ENCODE data around the gene EPGN. TPM values are rescaled to one million over a fixed set of nuclear protein-coding genes. Genes with fewer than 3 reads are reported as not detected.

EPGN gene
- total RNA-seq, 3 donors from 2014 or later (not counting 1 experiment from before 2014, with no cell fraction given) = not detected

DNA sequence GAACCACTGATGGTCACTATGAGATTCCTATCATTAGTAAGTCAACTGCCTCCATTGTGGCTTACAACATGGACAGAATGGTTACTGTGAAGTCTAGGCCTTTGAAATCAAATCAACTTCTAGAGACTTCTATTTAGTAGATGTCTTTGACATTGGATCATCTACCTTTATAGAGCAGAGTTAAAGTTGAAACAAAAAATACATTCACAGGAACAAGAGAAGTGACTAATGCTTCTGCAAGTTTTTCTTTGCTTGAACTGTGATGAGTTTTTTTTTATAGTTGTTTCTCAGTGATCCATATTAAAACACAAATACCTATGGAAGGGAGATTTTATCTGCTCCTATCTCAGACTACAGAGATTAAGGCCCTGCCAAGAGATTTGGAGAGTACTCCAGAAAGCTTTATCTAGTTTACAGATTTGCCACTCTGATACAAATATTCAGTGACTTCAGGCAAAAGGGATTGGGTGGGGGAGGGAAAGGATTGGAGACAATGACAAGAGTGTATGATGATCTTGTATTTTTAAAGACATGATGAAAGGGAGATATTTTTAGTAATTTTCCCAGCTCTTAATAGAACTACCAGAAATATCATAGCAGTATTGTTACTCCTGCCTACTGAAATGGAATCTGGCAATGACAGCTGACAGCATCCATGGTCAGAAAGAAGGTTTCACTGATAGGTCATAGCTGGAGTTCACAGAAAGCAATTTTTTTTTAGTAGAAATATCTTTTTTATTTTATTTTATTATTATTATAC, 16.0 kb upstream of the EPGN start:
- H3K4me3 ChIP-seq (ENCODE audit: low read length) = no peak overlapping the region
- no peaks in the 10 kb centered on the region for H3K36me3 ChIP-seq (ENCODE audit: control insufficient read depth, insufficient read depth, low read length)
- Mint-ChIP-seq H3K4me1 (no peaks in the 10 kb centered on the region), H3K27me3 (ENCODE audit: low read depth in 2 of 2) (no peaks in the 10 kb centered on the region), H3K4me3 (no peak overlapping the region), H3K36me3 (no peaks in the 10 kb centered on the region), H3K9me3 (peaks cover 0 to 5% of the 10 kb centered on the region in 2 donors), H3K27ac (no peak overlapping the region)
- H3K4me1 ChIP-seq (ENCODE audit: control insufficient read depth, insufficient read depth, low read length) = no peaks in the 10 kb centered on the region
- ATAC-seq (no peak), DNase-seq (no peak)
- H3K27me3 ChIP-seq (ENCODE audit: control insufficient read depth, insufficient read depth, low read length) = no peaks in the 10 kb centered on the region
- no peaks in the 10 kb centered on the region for H3K9me3 ChIP-seq (ENCODE audit: control insufficient read depth, insufficient read depth, low read length)
- TF ChIP-seq, protein P1, sequence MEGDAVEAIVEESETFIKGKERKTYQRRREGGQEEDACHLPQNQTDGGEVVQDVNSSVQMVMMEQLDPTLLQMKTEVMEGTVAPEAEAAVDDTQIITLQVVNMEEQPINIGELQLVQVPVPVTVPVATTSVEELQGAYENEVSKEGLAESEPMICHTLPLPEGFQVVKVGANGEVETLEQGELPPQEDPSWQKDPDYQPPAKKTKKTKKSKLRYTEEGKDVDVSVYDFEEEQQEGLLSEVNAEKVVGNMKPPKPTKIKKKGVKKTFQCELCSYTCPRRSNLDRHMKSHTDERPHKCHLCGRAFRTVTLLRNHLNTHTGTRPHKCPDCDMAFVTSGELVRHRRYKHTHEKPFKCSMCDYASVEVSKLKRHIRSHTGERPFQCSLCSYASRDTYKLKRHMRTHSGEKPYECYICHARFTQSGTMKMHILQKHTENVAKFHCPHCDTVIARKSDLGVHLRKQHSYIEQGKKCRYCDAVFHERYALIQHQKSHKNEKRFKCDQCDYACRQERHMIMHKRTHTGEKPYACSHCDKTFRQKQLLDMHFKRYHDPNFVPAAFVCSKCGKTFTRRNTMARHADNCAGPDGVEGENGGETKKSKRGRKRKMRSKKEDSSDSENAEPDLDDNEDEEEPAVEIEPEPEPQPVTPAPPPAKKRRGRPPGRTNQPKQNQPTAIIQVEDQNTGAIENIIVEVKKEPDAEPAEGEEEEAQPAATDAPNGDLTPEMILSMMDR (IDR thresholded peaks at IDR 0.05) = no peak
- no peak overlapping the region for H3K27ac ChIP-seq (ENCODE audit: low read length)
- intact Hi-C loops (cut with micrococcal nuclease) = no loop called here

DNA sequence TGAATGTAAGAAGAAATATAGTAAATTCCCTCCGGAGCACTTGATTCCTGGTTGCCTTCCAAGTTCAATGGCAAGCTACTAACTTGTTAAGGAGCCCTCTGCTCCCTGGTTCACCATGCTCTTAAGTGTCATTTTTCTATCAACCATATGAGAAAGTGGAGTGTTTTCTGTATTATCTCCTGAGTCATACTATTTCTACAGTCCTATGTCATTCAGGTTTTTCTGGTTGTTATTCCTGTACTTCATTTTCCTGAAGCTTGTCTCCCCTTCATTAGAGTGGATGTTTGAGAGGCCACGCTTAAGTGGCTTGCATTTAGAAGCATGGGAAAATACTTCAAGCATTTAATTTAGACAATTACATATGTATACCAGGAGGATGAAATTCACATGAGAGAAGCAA, 14.7 kb upstream of the EPGN start:
- no peaks in the 10 kb centered on the region for H3K4me1 ChIP-seq (ENCODE audit: control insufficient read depth, insufficient read depth, low read length)
- no peak overlapping the region for H3K4me3 Mint-ChIP-seq
- ATAC-seq (no peak), DNase-seq (no peak)
- no peaks in the 10 kb centered on the region for H3K36me3 Mint-ChIP-seq
- peaks cover 0 to 5% of the 10 kb centered on the region in 2 donors for H3K9me3 Mint-ChIP-seq
- H3K27ac Mint-ChIP-seq = no peak overlapping the region
- 90% methylated on average over 1 of the region's 2 CpGs for WGBS (ENCODE audit: insufficient coverage)
- H3K9me3 ChIP-seq (ENCODE audit: control insufficient read depth, insufficient read depth, low read length) = no peaks in the 10 kb centered on the region
- H3K4me1 Mint-ChIP-seq = no peaks in the 10 kb centered on the region
- intact Hi-C loops (cut with micrococcal nuclease) = no loop called here
- TF ChIP-seq, protein P1 (IDR thresholded peaks at IDR 0.05) = no peak
- no peaks in the 10 kb centered on the region for H3K27me3 ChIP-seq (ENCODE audit: control insufficient read depth, insufficient read depth, low read length)
- no peak overlapping the region for H3K4me3 ChIP-seq (ENCODE audit: low read length)
- no peak overlapping the region for H3K27ac ChIP-seq (ENCODE audit: low read length)
- no peaks in the 10 kb centered on the region for H3K36me3 ChIP-seq (ENCODE audit: control insufficient read depth, insufficient read depth, low read length)
- no peaks in the 10 kb centered on the region for H3K27me3 Mint-ChIP-seq (ENCODE audit: low read depth in 2 of 2)

DNA sequence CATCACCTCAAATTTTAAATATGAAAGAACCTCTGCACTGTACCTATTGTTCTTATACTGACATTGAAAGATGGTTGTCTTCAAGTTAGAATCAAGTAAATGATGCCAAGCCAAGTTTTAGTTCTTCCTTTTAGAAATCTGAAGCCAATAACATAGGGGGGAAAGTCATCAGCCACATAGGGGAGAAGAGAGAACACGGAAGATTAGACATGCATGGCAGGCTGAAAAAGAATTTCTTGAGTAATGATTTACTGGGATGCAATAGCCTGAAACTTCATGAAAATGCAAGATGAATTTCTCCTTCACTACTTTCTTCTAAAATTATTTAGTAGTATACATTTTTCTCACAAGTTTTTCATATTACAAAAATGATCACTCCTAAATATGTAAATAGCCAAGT, 13.6 kb upstream of the EPGN start:
- H3K27me3 Mint-ChIP-seq (ENCODE audit: low read depth in 2 of 2) = no peaks in the 10 kb centered on the region
- Histone ChIP-seq H3K27me3 (ENCODE audit: control insufficient read depth, insufficient read depth, low read length) (no peaks in the 10 kb centered on the region), H3K9me3 (ENCODE audit: control insufficient read depth, insufficient read depth, low read length) (no peaks in the 10 kb centered on the region), H3K4me3 (ENCODE audit: low read length) (no peak overlapping the region), H3K27ac (ENCODE audit: low read length) (no peak overlapping the region), H3K4me1 (ENCODE audit: control insufficient read depth, insufficient read depth, low read length) (no peaks in the 10 kb centered on the region), H3K36me3 (ENCODE audit: control insufficient read depth, insufficient read depth, low read length) (no peaks in the 10 kb centered on the region)
- no peak for DNase-seq
- no peak overlapping the region for H3K4me3 Mint-ChIP-seq
- H3K27ac Mint-ChIP-seq = no peak overlapping the region
- WGBS (ENCODE audit: insufficient coverage) = 100% methylated on average over 1 of the region's 1 CpG
- no peaks in the 10 kb centered on the region for H3K36me3 Mint-ChIP-seq
- peaks cover 0 to 3% of the 10 kb centered on the region in 2 donors for H3K9me3 Mint-ChIP-seq
- intact Hi-C loops (cut with micrococcal nuclease) = no loop called here
- H3K4me1 Mint-ChIP-seq = no peaks in the 10 kb centered on the region
- no peak for ATAC-seq
- TF ChIP-seq, protein P1 (IDR thresholded peaks at IDR 0.05) = no peak

DNA sequence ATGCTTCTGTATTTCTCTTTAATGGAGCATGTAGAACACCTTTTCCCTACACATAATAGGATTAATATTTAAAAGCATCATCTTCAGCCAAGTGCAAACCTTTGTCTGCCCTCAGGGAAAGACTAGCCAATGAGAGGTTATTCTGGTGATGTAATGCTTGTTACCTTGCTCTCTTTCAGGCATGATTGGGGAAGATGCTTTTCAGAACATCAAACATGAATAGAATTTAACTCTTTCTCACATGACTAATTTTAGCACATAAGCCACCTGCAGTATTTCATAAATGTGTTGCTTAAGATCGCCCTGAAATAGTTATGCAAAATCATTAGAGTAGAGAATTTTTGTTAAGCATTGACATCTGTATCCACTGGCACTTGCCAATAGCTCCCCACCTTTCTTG, 10.7 kb upstream of the EPGN start:
- 83% methylated on average over 1 of the region's 1 CpG for WGBS (ENCODE audit: insufficient coverage)
- no peak overlapping the region for H3K27ac ChIP-seq (ENCODE audit: low read length)
- no peak overlapping the region for H3K4me3 ChIP-seq (ENCODE audit: low read length)
- no peak for ATAC-seq
- H3K9me3 ChIP-seq (ENCODE audit: control insufficient read depth, insufficient read depth, low read length) = no peaks in the 10 kb centered on the region
- TF ChIP-seq, protein P1 (IDR thresholded peaks at IDR 0.05) = no peak
- H3K4me1 ChIP-seq (ENCODE audit: control insufficient read depth, insufficient read depth, low read length) = no peaks in the 10 kb centered on the region
- H3K36me3 Mint-ChIP-seq = no peaks in the 10 kb centered on the region
- no peaks in the 10 kb centered on the region for H3K4me1 Mint-ChIP-seq
- H3K27me3 Mint-ChIP-seq (ENCODE audit: low read depth in 2 of 2) = no peaks in the 10 kb centered on the region
- no peaks in the 10 kb centered on the region for H3K27me3 ChIP-seq (ENCODE audit: control insufficient read depth, insufficient read depth, low read length)
- H3K27ac Mint-ChIP-seq = no peak overlapping the region
- no peaks in the 10 kb centered on the region for H3K36me3 ChIP-seq (ENCODE audit: control insufficient read depth, insufficient read depth, low read length)
- no peak overlapping the region for H3K4me3 Mint-ChIP-seq
- intact Hi-C loops (cut with micrococcal nuclease) = no loop called here
- DNase-seq = no peak
- H3K9me3 Mint-ChIP-seq = no peaks in the 10 kb centered on the region

Data from natural killer cell (primary cell).